GM12878 (cell line): ENCODE measurements around the gene RTP3. TPM values are rescaled to one million over a fixed set of nuclear protein-coding genes. Genes with fewer than 3 reads are reported as not detected.

Source experiments
- ATAC-seq: fragments of 200-7000 bp; cut with Tn5 transposase; 3 replicates; pipeline ENCODE4 v1.9.1; 2020; ENCODE audit warnings: mild to moderate bottlenecking, moderate library complexity
- BruUV-seq: library from RNA; stranded (reverse); fragments of 400-500 nt; replicated peaks from 2 replicates; lab custom pipeline; 2021; lab: Mats Ljungman, UMichigan
- CTCF ChIA-PET: fragments of 300-600 bp; sonication (Branson Sonifier 250); formaldehyde crosslinking; extraction: SDS; loops from one replicate; lab custom pipeline; 2021; ENCODE audit warnings: inconsistent platforms; lab: Yijun Ruan, JAX
- POLR2A ChIA-PET: fragments of 350-600 bp; formaldehyde crosslinking; extraction: SDS; loops from one replicate; lab custom pipeline; 2021; ENCODE audit warnings: inconsistent platforms; lab: Charles Lee
- RAD21 ChIA-PET: fragments of 300-600 bp; sonication (Branson Sonifier 250); formaldehyde crosslinking; loops from one replicate; lab custom pipeline; 2023; ENCODE audit warnings: antibody characterized with exemption; ENCODE audit not compliant: unreplicated experiment; lab: Charles Lee
- SMC1A ChIA-PET: fragments of 300-600 bp; sonication (Branson Sonifier 250); formaldehyde crosslinking; loops from one replicate; lab custom pipeline; 2023; ENCODE audit not compliant: unreplicated experiment, uncharacterized antibody; lab: Charles Lee
- DNase-seq: peaks from one replicate; pipeline ENCODE4 v3.0.0-alpha.2; 2011; ENCODE audit warnings: low read depth, low spot score
- FAIRE-seq: peaks from 3 replicates; lab custom pipeline; 2011; peaks lifted over from hg19 to GRCh38; lab: Jason Lieb, UNC
- H2AFZ ChIP-seq: 2 replicates; pipeline ENCODE4 v1.6.0; 2011; ENCODE audit warnings: low read depth, low read length, control low read depth; ENCODE audit not compliant: control insufficient read depth
- H3K27ac ChIP-seq: 2 replicates; pipeline ENCODE4 v1.5.1; 2011; ENCODE audit warnings: control low read depth; ENCODE audit not compliant: control insufficient read depth, insufficient read depth
- H3K27me3 ChIP-seq, 2 experiments: replicated peaks in 1 of 2; 2 replicates each; pipeline versions ENCODE4 v1.6.0 to v1.6.1; 2011; ENCODE audit warnings: low read length in 1 of 2; ENCODE audit not compliant: control insufficient read depth in 2 of 2, insufficient read depth in 2 of 2
- H3K36me3 ChIP-seq, 2 experiments: 2 replicates each; pipeline ENCODE4 v1.5.1; 2011; ENCODE audit warnings: low read length in 1 of 2; ENCODE audit not compliant: control insufficient read depth in 2 of 2, insufficient read depth in 2 of 2
- H3K4me1 ChIP-seq: 2 replicates; pipeline ENCODE4 v1.6.1; 2011; ENCODE audit warnings: mild to moderate bottlenecking, low read length, moderate library complexity, mixed read lengths; ENCODE audit not compliant: control insufficient read depth, insufficient read depth
- H3K4me2 ChIP-seq: 2 replicates; pipeline ENCODE4 v1.6.0; 2011; ENCODE audit warnings: control low read depth; ENCODE audit not compliant: control insufficient read depth, insufficient read depth
- H3K4me3 ChIP-seq: fragments of 200-600 bp; sonication (generic); 2 replicates; pipeline ENCODE4 v1.5.1; 2016
- H3K79me2 ChIP-seq: 2 replicates; pipeline ENCODE4 v1.6.0; 2011; ENCODE audit warnings: low read length; ENCODE audit not compliant: control insufficient read depth, insufficient read depth
- H3K9ac ChIP-seq: 2 replicates; pipeline ENCODE4 v1.8.0; 2011; ENCODE audit warnings: low read length, control low read depth, mixed read lengths; ENCODE audit not compliant: control insufficient read depth, insufficient read depth
- H3K9me3 ChIP-seq: replicated peaks from 3 replicates; pipeline ENCODE4 v1.5.1; 2011; ENCODE audit warnings: mild to moderate bottlenecking, low read length; ENCODE audit not compliant: control insufficient read depth, insufficient read depth
- H4K20me1 ChIP-seq: 2 replicates; pipeline ENCODE4 v1.6.0; 2011; ENCODE audit not compliant: control insufficient read depth, insufficient read depth
- CBX3 ChIP-seq: fragments of 200-600 bp; sonication (generic); IDR thresholded peaks from 2 replicates; pipeline ENCODE4 v1.6.1; 2016; ENCODE audit warnings: low read depth, borderline replicate concordance
- EP300 ChIP-seq, 2 experiments: fragments of 150-350 bp in 1 of 2; IDR thresholded peaks; 2 replicates each; pipeline ENCODE4 v1.6.1; 2011 to 2012; ENCODE audit warnings: low read depth in 2 of 2, low read length in 2 of 2, borderline replicate concordance in 1 of 2, improper control_type of control experiment in 1 of 2, inconsistent platforms in 1 of 2; ENCODE audit not compliant: control insufficient read depth in 1 of 2
- HCFC1 ChIP-seq: fragments of 150-350 bp; IDR thresholded peaks from 2 replicates; pipeline ENCODE4 v1.6.1; 2014; ENCODE audit warnings: low read length
- KLF5 ChIP-seq: fragments of 450-650 bp; IDR thresholded peaks from 2 replicates; pipeline ENCODE4 v1.6.1; 2014; ENCODE audit warnings: mild to moderate bottlenecking; ENCODE audit not compliant: partially characterized antibody
- NFIC ChIP-seq: IDR thresholded peaks from 2 replicates; pipeline ENCODE4 v1.6.1; 2012; ENCODE audit warnings: low read depth, mild to moderate bottlenecking, inconsistent platforms, low read length, moderate library complexity
- POLR2AphosphoS5 ChIP-seq: IDR thresholded peaks from 2 replicates; pipeline ENCODE4 v1.6.1; 2011; ENCODE audit warnings: mild to moderate bottlenecking, low read length, inconsistent platforms
- RFX5 ChIP-seq: IDR thresholded peaks from 2 replicates; pipeline ENCODE4 v1.6.1; 2011; ENCODE audit warnings: low read depth, low read length, improper control_type of control experiment
- SIN3A ChIP-seq: IDR thresholded peaks from 2 replicates; pipeline ENCODE4 v1.6.1; 2012; ENCODE audit warnings: low read depth, low read length, improper control_type of control experiment
- SREBF2 ChIP-seq: IDR thresholded peaks from 2 replicates; pipeline ENCODE4 v1.6.1; 2012; ENCODE audit warnings: mild to moderate bottlenecking, low read length
- WGBS: methylation state at CpG from one replicate; pipeline ENCODE4 v1.1.6; 2016; ENCODE audit warnings: low lambda C conversion rate; ENCODE audit not compliant: insufficient replicate concordance, insufficient coverage; ENCODE audit errors: missing lambda C conversion rate; 5-methylcytosine and 5-hydroxymethylcytosine counted together
- in situ Hi-C: fragments of 300-500 bp; cut with MboI; formaldehyde crosslinking; loops from 9 replicates; pipeline ENCODE4 v1.14.3; 2018; ENCODE audit warnings: mixed read lengths
- intact Hi-C: fragments of 100-400 bp; cut with micrococcal nuclease; formaldehyde crosslinking; loops from one replicate; pipeline ENCODE4 v1.14.2; 2022; ENCODE audit not compliant: unreplicated experiment
- polyA plus RNA-seq, 11 experiments: library from polyadenylated mRNA; depleted of rRNA in 4 of 11; unstranded in 6 of 11; stranded (reverse) in 5 of 11; fragments of >200 nt; fragmentation: Nextera tagmentation in 4 of 11; fragmentation: Illumina TruSeq in 1 of 11; extraction: Ambion mirVana in 4 of 11; extraction: Trizol in 1 of 11; gene quantifications; 1 replicate in 1 of 11; 2 replicates in 10 of 11; pipeline versions ENCODE4 v1.2.1 to v1.2.3, GENCODE V29; 2011 to 2016; ENCODE audit warnings: inconsistent platforms in 2 of 11, missing spikeins in 2 of 11, low read depth in 1 of 11
- total RNA-seq, 4 experiments: library from RNA; depleted of rRNA in 3 of 4; stranded (reverse); fragments of >200 nt in 3 of 4; fragmentation: Illumina TruSeq in 1 of 4; extraction: Trizol in 1 of 4; gene quantifications; 2 replicates each; pipeline versions ENCODE4 v1.2.1 to v1.2.3, GENCODE V29; 2013 to 2021
- TF ChIP-seq, protein P1 (sequence below): IDR thresholded peaks from 2 replicates; pipeline ENCODE4 v1.6.1; 2011; ENCODE audit warnings: borderline replicate concordance, low read depth, mild to moderate bottlenecking, moderate library complexity, low read length; ENCODE audit not compliant: insufficient read depth, poor library complexity, severe bottlenecking
- TF ChIP-seq, protein P2 (sequence below): IDR thresholded peaks from 2 replicates; pipeline ENCODE4 v1.6.1; 2011; ENCODE audit warnings: mild to moderate bottlenecking, low read depth, low read length, moderate library complexity; ENCODE audit not compliant: insufficient replicate concordance

Gene RTP3
- total and polyA plus RNA-seq, 10 of the 15 experiments (the other 5 are each of a cell fraction or from before 2014, with no cell fraction given) = 0.06 TPM; not detected in 9

DNA sequence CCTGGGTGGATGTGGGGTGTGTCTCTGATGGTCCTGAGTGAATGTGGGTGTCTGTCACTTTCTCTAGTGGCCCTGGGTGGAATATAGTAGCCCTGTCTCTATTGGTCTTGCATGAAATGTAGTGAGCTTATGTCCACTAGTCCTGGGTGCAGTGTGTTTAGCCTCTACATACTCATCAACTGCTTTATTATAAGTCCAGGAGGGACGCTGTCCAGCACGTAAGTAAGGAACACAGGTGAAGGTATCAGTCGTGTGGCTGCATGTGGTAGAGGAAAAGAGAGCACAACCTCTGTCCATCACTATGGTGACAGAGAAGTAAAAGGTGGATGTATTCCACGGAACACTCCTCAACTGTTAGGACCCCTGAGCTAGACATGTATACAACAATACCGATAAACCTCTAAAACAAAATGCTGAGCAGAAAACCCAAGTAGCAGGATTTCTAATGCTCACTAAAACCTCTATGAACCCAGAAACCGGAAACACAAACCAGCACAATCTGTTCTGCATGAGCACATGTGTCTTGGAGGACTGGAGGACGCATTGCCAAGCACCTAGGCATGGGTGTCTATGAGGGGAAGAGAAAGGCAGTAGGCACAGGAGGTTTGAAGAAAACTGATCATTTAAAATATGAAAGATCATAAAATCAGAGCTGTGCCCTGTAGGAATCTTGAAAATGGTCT lies 44.1 kb upstream of the RTP3 start (continued):
- TF ChIP-seq, protein P1, sequence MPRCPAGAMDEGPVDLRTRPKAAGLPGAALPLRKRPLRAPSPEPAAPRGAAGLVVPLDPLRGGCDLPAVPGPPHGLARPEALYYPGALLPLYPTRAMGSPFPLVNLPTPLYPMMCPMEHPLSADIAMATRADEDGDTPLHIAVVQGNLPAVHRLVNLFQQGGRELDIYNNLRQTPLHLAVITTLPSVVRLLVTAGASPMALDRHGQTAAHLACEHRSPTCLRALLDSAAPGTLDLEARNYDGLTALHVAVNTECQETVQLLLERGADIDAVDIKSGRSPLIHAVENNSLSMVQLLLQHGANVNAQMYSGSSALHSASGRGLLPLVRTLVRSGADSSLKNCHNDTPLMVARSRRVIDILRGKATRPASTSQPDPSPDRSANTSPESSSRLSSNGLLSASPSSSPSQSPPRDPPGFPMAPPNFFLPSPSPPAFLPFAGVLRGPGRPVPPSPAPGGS = no peak

DNA sequence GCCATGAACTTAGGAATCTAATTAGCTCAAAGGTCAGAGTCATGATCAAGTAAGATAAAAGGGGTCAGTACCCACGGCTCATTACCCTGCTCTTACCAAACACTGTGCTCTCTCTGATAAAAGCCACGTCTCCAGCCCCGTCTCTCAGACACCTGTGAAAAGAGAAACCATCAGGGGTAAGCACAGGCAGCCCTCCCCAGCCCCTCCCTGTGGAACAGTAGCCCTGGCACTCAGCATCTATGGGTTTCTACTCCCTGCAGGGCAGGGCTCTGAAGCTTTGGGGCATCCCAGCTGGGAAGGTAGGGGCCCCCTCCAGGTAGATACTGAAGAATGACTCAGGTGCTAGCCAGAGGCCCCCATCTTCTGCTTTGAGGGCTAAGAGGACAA lies 43.6 kb upstream of the RTP3 start:
- Histone ChIP-seq H3K9ac (no peak overlapping the region), H3K4me3 (no peak overlapping the region), H3K36me3 (no peaks in the 10 kb centered on the region), H3K4me2 (no peak overlapping the region), H4K20me1 (no peaks in the 10 kb centered on the region), H3K27me3 (peaks cover 3 to 6% of the 10 kb centered on the region in 2 experiments; a peak in 2 of 4 replicates), H3K79me2 (no peaks in the 10 kb centered on the region), H3K9me3 (no peaks in the 10 kb centered on the region), H3K27ac (no peak overlapping the region), H2AFZ (no peak overlapping the region), H3K4me1 (no peaks in the 10 kb centered on the region)
- ChIA-PET POLR2A (no interaction called here), CTCF (interaction anchor here (3.2 kb wide), 1 partner anchor 35 kb away, joined by 10 read pairs; no protein-coding TSS in a partner anchor), SMC1A (no interaction called here), RAD21 (no interaction called here)
- WGBS = 17% methylated on average over 3 of the region's 3 CpGs
- TF ChIP-seq RFX5 (no peak), NFIC (no peak), HCFC1 (no peak), POLR2AphosphoS5 (no peak), KLF5 (no peak), SREBF2 (no peak), CBX3 (no peak), SIN3A (no peak), EP300 (IDR thresholded peaks at IDR 0.05; ENCODE audit: borderline replicate concordance in 1 of 2, control insufficient read depth in 1 of 2, low read depth in 2 of 2, low read length in 2 of 2) (no peak)
- TF ChIP-seq, protein P2, sequence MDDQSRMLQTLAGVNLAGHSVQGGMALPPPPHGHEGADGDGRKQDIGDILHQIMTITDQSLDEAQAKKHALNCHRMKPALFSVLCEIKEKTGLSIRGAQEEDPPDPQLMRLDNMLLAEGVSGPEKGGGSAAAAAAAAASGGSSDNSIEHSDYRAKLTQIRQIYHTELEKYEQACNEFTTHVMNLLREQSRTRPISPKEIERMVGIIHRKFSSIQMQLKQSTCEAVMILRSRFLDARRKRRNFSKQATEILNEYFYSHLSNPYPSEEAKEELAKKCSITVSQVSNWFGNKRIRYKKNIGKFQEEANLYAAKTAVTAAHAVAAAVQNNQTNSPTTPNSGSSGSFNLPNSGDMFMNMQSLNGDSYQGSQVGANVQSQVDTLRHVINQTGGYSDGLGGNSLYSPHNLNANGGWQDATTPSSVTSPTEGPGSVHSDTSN = no peak
- ATAC-seq (no peak), FAIRE-seq (no peak), DNase-seq (no peak)
- in situ Hi-C loops = no loop called here
- BruUV-seq = no TSS peak
- intact Hi-C loops = no loop called here
